ENCODE measurements around the gene RTP3. TPM values are rescaled to one million over a fixed set of nuclear protein-coding genes. Genes with fewer than 3 reads are reported as not detected.

RTP3 gene
- total RNA-seq, 1 donor from 2014 or later: not detected

DNA sequence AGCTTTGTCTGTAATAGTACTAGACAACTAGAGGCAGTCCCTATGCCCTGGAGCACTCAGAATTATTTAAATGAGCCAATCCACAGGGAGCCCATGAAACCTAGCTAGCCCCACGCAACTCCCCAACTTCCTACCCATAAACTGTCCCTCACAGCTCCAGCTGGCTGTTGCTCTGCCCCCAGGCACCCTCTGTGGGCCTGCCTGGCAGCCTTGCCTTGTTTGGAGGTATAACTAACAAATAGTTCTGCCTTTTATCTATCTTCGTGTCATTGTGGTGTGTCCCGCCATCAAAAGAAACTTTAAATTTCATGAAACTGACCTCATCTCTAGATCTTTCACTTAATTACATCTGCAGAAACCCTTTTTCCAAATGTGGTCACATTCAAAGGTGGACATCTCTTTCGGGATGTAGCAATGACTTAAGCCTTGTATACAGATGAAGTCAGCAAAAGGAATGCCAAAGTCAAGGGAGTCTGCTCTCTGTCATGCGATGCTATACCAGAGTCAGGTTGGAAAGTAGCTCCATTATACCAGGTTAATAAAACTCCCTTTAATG lies 1.8 kb upstream of the RTP3 start:
- Histone ChIP-seq H3K4me3 (ENCODE audit: low read depth, low read length) (no peak overlapping the region), H3K27me3 (ENCODE audit: control insufficient read depth, insufficient read depth, low read length) (no peaks in the 10 kb centered on the region), H3K36me3 (ENCODE audit: control insufficient read depth, insufficient read depth, low read length) (no peaks in the 10 kb centered on the region)
- DNase-seq (ENCODE audit: low read depth): peak; percentile 16
- TF ChIP-seq, protein P1, sequence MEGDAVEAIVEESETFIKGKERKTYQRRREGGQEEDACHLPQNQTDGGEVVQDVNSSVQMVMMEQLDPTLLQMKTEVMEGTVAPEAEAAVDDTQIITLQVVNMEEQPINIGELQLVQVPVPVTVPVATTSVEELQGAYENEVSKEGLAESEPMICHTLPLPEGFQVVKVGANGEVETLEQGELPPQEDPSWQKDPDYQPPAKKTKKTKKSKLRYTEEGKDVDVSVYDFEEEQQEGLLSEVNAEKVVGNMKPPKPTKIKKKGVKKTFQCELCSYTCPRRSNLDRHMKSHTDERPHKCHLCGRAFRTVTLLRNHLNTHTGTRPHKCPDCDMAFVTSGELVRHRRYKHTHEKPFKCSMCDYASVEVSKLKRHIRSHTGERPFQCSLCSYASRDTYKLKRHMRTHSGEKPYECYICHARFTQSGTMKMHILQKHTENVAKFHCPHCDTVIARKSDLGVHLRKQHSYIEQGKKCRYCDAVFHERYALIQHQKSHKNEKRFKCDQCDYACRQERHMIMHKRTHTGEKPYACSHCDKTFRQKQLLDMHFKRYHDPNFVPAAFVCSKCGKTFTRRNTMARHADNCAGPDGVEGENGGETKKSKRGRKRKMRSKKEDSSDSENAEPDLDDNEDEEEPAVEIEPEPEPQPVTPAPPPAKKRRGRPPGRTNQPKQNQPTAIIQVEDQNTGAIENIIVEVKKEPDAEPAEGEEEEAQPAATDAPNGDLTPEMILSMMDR (IDR thresholded peaks at IDR 0.05; ENCODE audit: insufficient read depth, low read length, severe bottlenecking): no peak
- no peak for FAIRE-seq

DNA sequence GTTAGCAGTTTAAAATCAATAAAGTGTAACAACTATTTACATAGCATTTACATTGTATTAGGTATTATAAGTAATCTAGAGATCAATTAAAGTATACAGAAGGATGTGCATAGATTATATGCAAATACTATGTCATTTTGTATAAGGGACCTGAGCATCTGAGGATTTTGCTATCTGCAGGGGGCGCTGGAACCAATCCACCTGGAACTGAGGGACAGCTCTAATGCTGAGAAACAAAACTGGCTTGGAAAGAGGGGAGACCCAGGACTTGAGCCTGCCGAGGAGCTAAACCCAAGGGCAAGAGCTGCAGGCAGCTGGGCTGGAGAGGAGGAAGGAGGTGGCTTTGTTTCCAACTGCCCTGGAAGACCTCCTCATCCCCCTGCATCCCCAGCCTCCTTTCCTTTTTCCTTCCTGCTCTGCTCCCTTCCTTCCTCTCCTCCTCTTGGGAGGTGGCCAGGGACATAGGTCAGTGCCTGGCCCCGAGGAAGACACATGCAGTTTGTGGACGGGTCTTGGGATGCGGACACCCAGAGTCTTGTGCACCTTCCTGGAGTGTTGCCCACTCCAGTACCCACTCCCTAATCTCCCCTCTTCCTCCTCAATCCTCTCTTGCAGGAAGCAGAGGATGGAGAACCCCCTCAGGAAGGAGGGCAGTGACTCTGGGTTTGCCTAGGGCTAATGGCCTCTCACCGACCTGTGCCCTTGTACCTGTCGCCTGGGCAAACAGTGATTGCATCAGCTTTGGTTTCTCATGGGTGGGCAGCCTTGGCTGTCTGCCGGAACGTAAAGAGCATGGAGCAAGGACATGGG lies 825 bp upstream of the RTP3 start:
- TF ChIP-seq, protein P1 (IDR thresholded peaks at IDR 0.05; ENCODE audit: insufficient read depth, low read length, severe bottlenecking): peak; percentile 39
- Histone ChIP-seq H3K4me3 (ENCODE audit: low read depth, low read length) (no peak overlapping the region), H3K27me3 (ENCODE audit: control insufficient read depth, insufficient read depth, low read length) (no peaks in the 10 kb centered on the region), H3K36me3 (ENCODE audit: control insufficient read depth, insufficient read depth, low read length) (no peaks in the 10 kb centered on the region)
- no peak for FAIRE-seq
- DNase-seq (ENCODE audit: low read depth): peak; percentile 20

DNA sequence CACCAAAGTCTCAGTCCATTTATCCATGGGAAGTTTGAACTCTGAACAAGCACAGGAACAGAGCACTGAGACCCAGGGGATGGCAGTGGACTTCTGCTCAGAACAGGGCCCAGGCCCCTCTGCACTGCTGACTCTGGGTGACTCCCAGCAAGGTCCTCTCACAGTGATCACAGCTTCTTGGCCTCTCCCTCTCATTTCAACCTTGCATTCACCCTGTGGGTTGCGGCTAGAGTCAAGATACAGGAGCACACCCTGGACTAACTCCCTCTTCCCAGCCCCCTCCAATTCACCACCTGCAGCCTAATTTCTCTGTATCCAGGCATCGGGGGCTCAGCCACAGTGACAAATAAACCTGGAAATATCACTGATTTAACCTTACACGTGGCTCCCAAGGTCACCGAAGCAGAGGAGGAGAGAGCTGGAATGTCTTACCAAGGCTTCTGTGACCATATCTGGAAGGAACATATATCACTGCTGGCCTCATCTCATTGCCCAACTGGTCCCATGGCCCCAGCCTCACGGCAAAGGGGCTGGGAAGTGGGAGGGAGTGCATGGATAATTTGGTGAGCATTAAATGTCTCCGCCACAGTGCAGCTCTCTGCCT lies 1.2 kb downstream of the RTP3 start:
- no peak for DNase-seq (ENCODE audit: low read depth)
- no peak overlapping the region for H3K4me3 ChIP-seq (ENCODE audit: low read depth, low read length)
- FAIRE-seq: no peak
- H3K36me3 ChIP-seq (ENCODE audit: control insufficient read depth, insufficient read depth, low read length): no peaks in the 10 kb centered on the region
- TF ChIP-seq, protein P1 (IDR thresholded peaks at IDR 0.05; ENCODE audit: insufficient read depth, low read length, severe bottlenecking): no peak
- no peaks in the 10 kb centered on the region for H3K27me3 ChIP-seq (ENCODE audit: control insufficient read depth, insufficient read depth, low read length)

DNA sequence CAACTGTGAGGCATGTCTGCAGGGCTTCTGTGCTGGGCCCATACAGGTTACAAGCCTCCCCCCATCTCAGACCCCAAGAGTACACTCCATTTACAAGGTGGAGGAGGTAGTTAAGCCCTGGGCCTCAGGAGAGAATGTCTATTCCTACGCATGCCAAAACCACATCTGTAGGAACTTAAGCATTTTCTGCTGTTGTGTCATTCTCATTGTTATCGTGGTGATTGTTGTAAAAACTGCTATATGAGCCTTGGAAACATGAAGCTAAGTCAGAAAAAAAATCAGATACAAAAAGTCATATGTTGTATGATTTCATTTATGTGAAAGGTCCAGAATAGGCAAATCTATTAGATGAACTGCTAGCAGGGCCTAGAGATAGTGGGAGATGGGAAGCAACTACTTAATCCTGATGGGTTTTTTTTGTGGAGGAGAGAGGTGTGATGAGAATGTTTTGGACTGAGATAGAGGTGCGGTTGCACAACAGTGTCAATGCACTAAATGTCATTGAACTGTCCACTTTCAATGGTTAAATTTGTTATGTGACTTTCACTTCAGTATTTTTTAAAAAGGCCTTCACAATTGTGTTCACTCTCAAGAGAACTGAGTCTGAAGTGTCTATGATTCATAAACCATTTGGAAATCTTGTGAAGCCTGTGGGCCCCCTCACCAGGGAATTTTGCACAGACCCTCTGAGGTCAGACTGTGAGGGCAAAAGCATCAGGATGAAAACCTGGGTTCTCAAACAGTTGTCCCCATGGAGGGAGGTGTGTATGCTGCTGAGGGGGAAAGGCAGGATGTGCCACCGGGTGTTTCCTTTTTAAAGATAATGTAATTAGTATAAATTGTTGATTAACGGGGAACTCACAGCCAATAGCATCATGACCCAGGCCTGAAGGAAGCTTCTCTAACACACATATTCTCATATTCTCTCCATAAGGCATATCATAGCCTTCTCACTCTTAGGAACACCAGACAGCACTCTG lies 3.2 kb downstream of the RTP3 start:
- DNase-seq (ENCODE audit: low read depth): no peak
- no peak for FAIRE-seq

DNA sequence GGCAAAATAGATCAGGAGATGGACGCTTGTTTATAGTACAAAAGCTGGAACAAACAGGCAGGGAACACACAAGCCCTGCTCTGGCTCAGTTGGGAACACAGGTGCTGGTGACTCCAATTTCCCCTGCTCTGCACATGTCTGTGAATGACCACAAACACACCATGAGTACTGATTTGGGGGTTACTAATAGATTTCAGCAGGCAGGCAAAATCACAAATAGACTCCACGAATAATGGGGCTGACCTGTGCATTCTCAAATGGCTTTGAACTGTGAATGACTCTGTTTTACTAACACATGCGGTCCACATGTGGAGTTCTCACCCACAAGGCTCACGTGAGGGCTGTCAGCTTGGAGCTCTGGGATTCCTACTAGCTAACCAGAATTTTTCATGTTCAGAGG lies 3.9 kb downstream of the RTP3 start:
- FAIRE-seq (peak; percentile 83), DNase-seq (ENCODE audit: low read depth) (no peak)
- Histone ChIP-seq H3K4me3 (ENCODE audit: low read depth, low read length) (no peak overlapping the region), H3K36me3 (ENCODE audit: control insufficient read depth, insufficient read depth, low read length) (no peaks in the 10 kb centered on the region), H3K27me3 (ENCODE audit: control insufficient read depth, insufficient read depth, low read length) (no peaks in the 10 kb centered on the region)
- TF ChIP-seq, protein P1 (IDR thresholded peaks at IDR 0.05; ENCODE audit: insufficient read depth, low read length, severe bottlenecking): no peak

More for the DNA sequence above, 3.2 kb downstream of the RTP3 start:
- TF ChIP-seq, protein P1 (IDR thresholded peaks at IDR 0.05; ENCODE audit: insufficient read depth, low read length, severe bottlenecking): no peak
- H3K36me3 ChIP-seq (ENCODE audit: control insufficient read depth, insufficient read depth, low read length): no peaks in the 10 kb centered on the region
- no peaks in the 10 kb centered on the region for H3K27me3 ChIP-seq (ENCODE audit: control insufficient read depth, insufficient read depth, low read length)
- no peak overlapping the region for H3K4me3 ChIP-seq (ENCODE audit: low read depth, low read length)
